H1 (cell line): ENCODE measurements around the gene RAB2B.

Experiments used
- CTCF ChIP-seq, 3 experiments: IDR thresholded peaks; 1 replicate in 2 of 3; 2 replicates in 1 of 3; pipeline versions ENCODE4 v1.5.1 to v1.6.1; 2011; ENCODE audit warnings: low read length in 3 of 3, mild to moderate bottlenecking in 3 of 3, inconsistent platforms in 2 of 3, low read depth in 1 of 3, moderate library complexity in 1 of 3; ENCODE audit not compliant: insufficient read depth in 1 of 3; ENCODE audit errors: control extremely low read depth in 1 of 3
- EZH2 ChIP-seq: fragments of 200-600 bp; sonication (generic); IDR thresholded peaks from 2 replicates; pipeline ENCODE4 v1.7.1; 2012; ENCODE audit warnings: low read depth, mild to moderate bottlenecking, moderate library complexity, low read length, inconsistent platforms; ENCODE audit not compliant: severe bottlenecking
- MAFK ChIP-seq: IDR thresholded peaks from 2 replicates; pipeline ENCODE4 v1.6.1; 2012; ENCODE audit warnings: low read depth, mild to moderate bottlenecking, improper control_type of control experiment, low read length
- POLR2A ChIP-seq, 2 experiments: IDR thresholded peaks; 1 replicate in 1 of 2; 2 replicates in 1 of 2; pipeline ENCODE4 v1.6.1; 2011; ENCODE audit warnings: low read depth in 2 of 2, low read length in 2 of 2, mild to moderate bottlenecking in 2 of 2; ENCODE audit errors: control extremely low read depth in 1 of 2
- YY1 ChIP-seq: IDR thresholded peaks from 2 replicates; pipeline ENCODE4 v1.6.1; 2011; ENCODE audit warnings: low read depth, mild to moderate bottlenecking, low read length

- TF ChIP-seq CTCF (IDR thresholded peaks at IDR 0.05; ENCODE audit: control extremely low read depth in 1 of 3, insufficient read depth in 1 of 3, low read depth in 1 of 3, low read length in 3 of 3) (no peak), YY1 (no peak), EZH2 (no peak), MAFK (no peak), POLR2A (IDR thresholded peaks at IDR 0.05; ENCODE audit: control extremely low read depth in 1 of 2, low read depth in 2 of 2, low read length in 2 of 2) (no peak)
These were observed 26.6 kb upstream of the RAB2B start for GRCh38 chr14:21503376-21503775.
